HepG2 (cell line): ENCODE results near the gene THRAP3. TPM values are rescaled to one million over a fixed set of nuclear protein-coding genes. Genes with fewer than 3 reads are reported as not detected.

Experiments used
- AGO1 ChIP-seq: fragments of 200-400 bp; formaldehyde crosslinking; IDR thresholded peaks from 2 replicates; pipeline ENCODE4 v1.6.1; 2017; ENCODE audit warnings: mild to moderate bottlenecking, low read depth, low read length, moderate library complexity; ENCODE audit not compliant: poor library complexity, severe bottlenecking
- EP300 ChIP-seq, 3 experiments: sonication (generic) in 1 of 3; formaldehyde crosslinking in 1 of 3; IDR thresholded peaks; 2 replicates each; pipeline versions ENCODE4 v1.5.1 to v1.6.1; 2011 to 2020; ENCODE audit warnings: low read depth in 2 of 3, low read length in 2 of 3, borderline replicate concordance in 1 of 3, improper control_type of control experiment in 1 of 3, mild to moderate bottlenecking in 1 of 3, missing genetic modification reagents in 1 of 3, moderate library complexity in 1 of 3
- HNRNPH1 ChIP-seq: fragments of 200-400 bp; formaldehyde crosslinking; optimal IDR thresholded peaks from 2 replicates; pipeline ENCODE3; 2017; ENCODE audit warnings: mild to moderate bottlenecking, low read depth, low read length
- ONECUT2 ChIP-seq: sonication (generic); formaldehyde crosslinking; IDR thresholded peaks from 2 replicates; pipeline ENCODE4 v1.4.0; 2020; ENCODE audit warnings: missing genetic modification reagents
- PHB2 ChIP-seq: fragments of 450-650 bp; IDR thresholded peaks from 2 replicates; pipeline ENCODE4 v1.6.1; 2018; ENCODE audit not compliant: partially characterized antibody
- PPARG ChIP-seq: conservative IDR thresholded peaks from 2 replicates; pipeline ENCODE4 v1.6.1; 2016; ENCODE audit warnings: missing biosample characterization, missing genetic modification reagents
- ZNF230 ChIP-seq: sonication (generic); formaldehyde crosslinking; IDR thresholded peaks from 2 replicates; pipeline ENCODE4 v1.4.0; 2020; ENCODE audit warnings: mild to moderate bottlenecking, missing genetic modification reagents
- ZNF234 ChIP-seq: sonication (generic); formaldehyde crosslinking; conservative IDR thresholded peaks from 2 replicates; pipeline ENCODE4 v1.5.1; 2020; ENCODE audit warnings: mild to moderate bottlenecking, missing genetic modification reagents
- ZNF253 ChIP-seq: sonication (generic); formaldehyde crosslinking; IDR thresholded peaks from 2 replicates; pipeline ENCODE4 v1.8.0; 2022; ENCODE audit warnings: mild to moderate bottlenecking, missing genetic modification reagents, borderline replicate concordance
- ZNF501 ChIP-seq: sonication (generic); formaldehyde crosslinking; IDR thresholded peaks from 2 replicates; pipeline ENCODE4 v1.5.1; 2020; ENCODE audit warnings: mild to moderate bottlenecking, moderate library complexity, missing genetic modification reagents
- polyA plus RNA-seq, 8 experiments: library from polyadenylated mRNA; depleted of rRNA in 3 of 8; stranded (reverse) in 7 of 8; unstranded in 1 of 8; fragments of >200 nt; fragmentation: Illumina TruSeq in 4 of 8; extraction: Trizol in 4 of 8; gene quantifications; 2 replicates each; pipeline versions ENCODE4 v1.2.1 to v1.2.3, GENCODE V29; 2011 to 2016; ENCODE audit warnings: low read depth in 4 of 8, missing spikeins in 1 of 8, mixed read lengths in 1 of 8; ENCODE audit not compliant: insufficient read depth in 1 of 8
- total RNA-seq, 5 experiments: library from RNA; depleted of rRNA; stranded (reverse); fragments of >200 nt; fragmentation: Illumina TruSeq; extraction: Trizol; gene quantifications; 2 replicates each; pipeline ENCODE4 v1.2.3, GENCODE V29; 2016; ENCODE audit warnings: low read depth in 1 of 5
- TF ChIP-seq, protein P1 (sequence below): IDR thresholded peaks from 2 replicates; pipeline ENCODE4 v1.6.1; 2012; ENCODE audit warnings: low read length, improper control_type of control experiment
- TF ChIP-seq, protein P2 (sequence below), 2 experiments: sonication (generic) in 1 of 2; formaldehyde crosslinking in 1 of 2; IDR thresholded peaks; 2 replicates each; pipeline versions ENCODE4 v1.5.1 to v1.6.1; 2011 to 2020; ENCODE audit warnings: borderline replicate concordance in 1 of 2, low read depth in 1 of 2, low read length in 1 of 2, mild to moderate bottlenecking in 1 of 2, missing genetic modification reagents in 1 of 2, moderate library complexity in 1 of 2
- TF ChIP-seq, protein P3 (sequence below): sonication (generic); formaldehyde crosslinking; IDR thresholded peaks from 2 replicates; pipeline ENCODE4 v1.8.1; 2023; ENCODE audit warnings: mild to moderate bottlenecking, missing genetic modification reagents
- TF ChIP-seq, protein P4 (sequence below): conservative IDR thresholded peaks from 2 replicates; pipeline ENCODE4 v1.6.1; 2018; ENCODE audit warnings: missing genetic modification reagents
- TF ChIP-seq, protein P5 (sequence below), 2 experiments: fragments of 450-650 bp in 1 of 2; sonication (generic) in 1 of 2; formaldehyde crosslinking; IDR thresholded peaks; 2 replicates each; pipeline versions ENCODE4 v1.5.0 to v1.8.0; 2020 to 2022; ENCODE audit warnings: mild to moderate bottlenecking in 1 of 2, missing genetic modification reagents in 1 of 2
- TF ChIP-seq, protein P6 (sequence below): sonication (generic); formaldehyde crosslinking; IDR thresholded peaks from 2 replicates; pipeline ENCODE4 v1.8.0; 2023; ENCODE audit warnings: mild to moderate bottlenecking, missing genetic modification reagents

Gene THRAP3
- total and polyA plus RNA-seq, 2 of the 13 experiments (the other 11 are each of a cell fraction or from before 2014, with no cell fraction given), result 45.0 to 92.6 TPM

DNA sequence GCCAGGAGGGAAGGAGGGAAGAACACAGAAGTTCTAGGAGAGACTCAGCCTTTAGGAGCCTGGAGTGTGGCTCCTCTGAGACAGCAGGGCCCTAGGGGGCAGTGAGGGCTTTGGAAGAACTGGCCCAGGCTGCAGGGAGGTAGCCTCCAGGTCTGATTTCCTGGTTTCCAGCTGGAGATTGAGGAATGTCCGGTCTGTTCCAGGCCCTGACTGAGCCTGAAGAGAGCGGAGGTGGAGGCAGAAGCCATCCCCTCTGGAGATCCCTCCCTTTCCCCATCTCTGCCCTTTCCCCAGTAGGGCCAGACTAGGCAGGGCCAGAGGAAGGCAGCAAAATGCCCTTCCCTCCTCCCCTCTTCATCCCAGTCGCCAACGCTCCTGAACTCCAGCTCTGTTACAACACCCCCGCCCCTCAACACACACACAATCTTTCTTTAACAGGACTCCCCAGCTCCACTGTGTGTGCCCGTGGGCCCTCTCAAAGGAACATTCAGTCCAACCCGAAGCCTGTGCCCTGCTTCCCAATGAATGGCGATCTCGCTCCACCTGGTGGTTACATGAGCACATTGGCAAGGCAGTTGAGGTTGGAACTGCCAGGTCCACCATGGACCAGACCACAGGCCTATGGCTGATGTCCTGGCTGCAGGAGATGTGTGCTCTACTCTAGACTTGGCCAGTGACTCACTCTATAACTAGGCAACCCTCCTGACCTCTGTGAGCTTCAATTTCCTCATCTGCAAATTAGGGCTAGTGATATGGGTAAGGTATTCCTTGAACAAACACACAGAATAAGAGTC lies 36.2 kb upstream of the THRAP3 start (continued):
- TF ChIP-seq, protein P1, sequence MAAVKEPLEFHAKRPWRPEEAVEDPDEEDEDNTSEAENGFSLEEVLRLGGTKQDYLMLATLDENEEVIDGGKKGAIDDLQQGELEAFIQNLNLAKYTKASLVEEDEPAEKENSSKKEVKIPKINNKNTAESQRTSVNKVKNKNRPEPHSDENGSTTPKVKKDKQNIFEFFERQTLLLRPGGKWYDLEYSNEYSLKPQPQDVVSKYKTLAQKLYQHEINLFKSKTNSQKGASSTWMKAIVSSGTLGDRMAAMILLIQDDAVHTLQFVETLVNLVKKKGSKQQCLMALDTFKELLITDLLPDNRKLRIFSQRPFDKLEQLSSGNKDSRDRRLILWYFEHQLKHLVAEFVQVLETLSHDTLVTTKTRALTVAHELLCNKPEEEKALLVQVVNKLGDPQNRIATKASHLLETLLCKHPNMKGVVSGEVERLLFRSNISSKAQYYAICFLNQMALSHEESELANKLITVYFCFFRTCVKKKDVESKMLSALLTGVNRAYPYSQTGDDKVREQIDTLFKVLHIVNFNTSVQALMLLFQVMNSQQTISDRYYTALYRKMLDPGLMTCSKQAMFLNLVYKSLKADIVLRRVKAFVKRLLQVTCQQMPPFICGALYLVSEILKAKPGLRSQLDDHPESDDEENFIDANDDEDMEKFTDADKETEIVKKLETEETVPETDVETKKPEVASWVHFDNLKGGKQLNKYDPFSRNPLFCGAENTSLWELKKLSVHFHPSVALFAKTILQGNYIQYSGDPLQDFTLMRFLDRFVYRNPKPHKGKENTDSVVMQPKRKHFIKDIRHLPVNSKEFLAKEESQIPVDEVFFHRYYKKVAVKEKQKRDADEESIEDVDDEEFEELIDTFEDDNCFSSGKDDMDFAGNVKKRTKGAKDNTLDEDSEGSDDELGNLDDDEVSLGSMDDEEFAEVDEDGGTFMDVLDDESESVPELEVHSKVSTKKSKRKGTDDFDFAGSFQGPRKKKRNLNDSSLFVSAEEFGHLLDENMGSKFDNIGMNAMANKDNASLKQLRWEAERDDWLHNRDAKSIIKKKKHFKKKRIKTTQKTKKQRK, result no peak
- TF ChIP-seq ZNF230 (CRISPR knock-in tag) (no peak), HNRNPH1 (no peak), ZNF501 (CRISPR knock-in tag) (no peak), AGO1 (no peak), ZNF234 (CRISPR knock-in tag) (no peak), PHB2 (no peak), PPARG (no peak), EP300 (IDR thresholded peaks at IDR 0.05; ENCODE audit: low read depth in 2 of 2, low read length in 2 of 2) (no peak), EP300 (CRISPR knock-in tag; IDR thresholded peaks at IDR 0.05; ENCODE audit: borderline replicate concordance) (0 out of 2 replicates have a peak, but pooled peaks have one; percentile 17), ONECUT2 (CRISPR knock-in tag) (no peak), ZNF253 (CRISPR knock-in tag) (no peak)
- TF ChIP-seq, protein P2, sequence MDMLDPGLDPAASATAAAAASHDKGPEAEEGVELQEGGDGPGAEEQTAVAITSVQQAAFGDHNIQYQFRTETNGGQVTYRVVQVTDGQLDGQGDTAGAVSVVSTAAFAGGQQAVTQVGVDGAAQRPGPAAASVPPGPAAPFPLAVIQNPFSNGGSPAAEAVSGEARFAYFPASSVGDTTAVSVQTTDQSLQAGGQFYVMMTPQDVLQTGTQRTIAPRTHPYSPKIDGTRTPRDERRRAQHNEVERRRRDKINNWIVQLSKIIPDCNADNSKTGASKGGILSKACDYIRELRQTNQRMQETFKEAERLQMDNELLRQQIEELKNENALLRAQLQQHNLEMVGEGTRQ (IDR thresholded peaks at IDR 0.05; ENCODE audit: low read depth, low read length), result no peak; the same call in 1 of the 2 replicates
- TF ChIP-seq, protein P2 (CRISPR knock-in tag; IDR thresholded peaks at IDR 0.05; ENCODE audit: borderline replicate concordance), result no peak
- TF ChIP-seq, protein P3, sequence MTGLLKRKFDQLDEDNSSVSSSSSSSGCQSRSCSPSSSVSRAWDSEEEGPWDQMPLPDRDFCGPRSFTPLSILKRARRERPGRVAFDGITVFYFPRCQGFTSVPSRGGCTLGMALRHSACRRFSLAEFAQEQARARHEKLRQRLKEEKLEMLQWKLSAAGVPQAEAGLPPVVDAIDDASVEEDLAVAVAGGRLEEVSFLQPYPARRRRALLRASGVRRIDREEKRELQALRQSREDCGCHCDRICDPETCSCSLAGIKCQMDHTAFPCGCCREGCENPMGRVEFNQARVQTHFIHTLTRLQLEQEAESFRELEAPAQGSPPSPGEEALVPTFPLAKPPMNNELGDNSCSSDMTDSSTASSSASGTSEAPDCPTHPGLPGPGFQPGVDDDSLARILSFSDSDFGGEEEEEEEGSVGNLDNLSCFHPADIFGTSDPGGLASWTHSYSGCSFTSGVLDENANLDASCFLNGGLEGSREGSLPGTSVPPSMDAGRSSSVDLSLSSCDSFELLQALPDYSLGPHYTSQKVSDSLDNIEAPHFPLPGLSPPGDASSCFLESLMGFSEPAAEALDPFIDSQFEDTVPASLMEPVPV, result no peak
- TF ChIP-seq, protein P4, sequence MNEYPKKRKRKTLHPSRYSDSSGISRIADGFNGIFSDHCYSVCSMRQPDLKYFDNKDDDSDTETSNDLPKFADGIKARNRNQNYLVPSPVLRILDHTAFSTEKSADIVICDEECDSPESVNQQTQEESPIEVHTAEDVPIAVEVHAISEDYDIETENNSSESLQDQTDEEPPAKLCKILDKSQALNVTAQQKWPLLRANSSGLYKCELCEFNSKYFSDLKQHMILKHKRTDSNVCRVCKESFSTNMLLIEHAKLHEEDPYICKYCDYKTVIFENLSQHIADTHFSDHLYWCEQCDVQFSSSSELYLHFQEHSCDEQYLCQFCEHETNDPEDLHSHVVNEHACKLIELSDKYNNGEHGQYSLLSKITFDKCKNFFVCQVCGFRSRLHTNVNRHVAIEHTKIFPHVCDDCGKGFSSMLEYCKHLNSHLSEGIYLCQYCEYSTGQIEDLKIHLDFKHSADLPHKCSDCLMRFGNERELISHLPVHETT (CRISPR knock-in tag), result no peak
- TF ChIP-seq, protein P5, sequence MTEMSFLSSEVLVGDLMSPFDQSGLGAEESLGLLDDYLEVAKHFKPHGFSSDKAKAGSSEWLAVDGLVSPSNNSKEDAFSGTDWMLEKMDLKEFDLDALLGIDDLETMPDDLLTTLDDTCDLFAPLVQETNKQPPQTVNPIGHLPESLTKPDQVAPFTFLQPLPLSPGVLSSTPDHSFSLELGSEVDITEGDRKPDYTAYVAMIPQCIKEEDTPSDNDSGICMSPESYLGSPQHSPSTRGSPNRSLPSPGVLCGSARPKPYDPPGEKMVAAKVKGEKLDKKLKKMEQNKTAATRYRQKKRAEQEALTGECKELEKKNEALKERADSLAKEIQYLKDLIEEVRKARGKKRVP (CRISPR knock-in tag; IDR thresholded peaks at IDR 0.05), result no peak
- TF ChIP-seq, protein P6, sequence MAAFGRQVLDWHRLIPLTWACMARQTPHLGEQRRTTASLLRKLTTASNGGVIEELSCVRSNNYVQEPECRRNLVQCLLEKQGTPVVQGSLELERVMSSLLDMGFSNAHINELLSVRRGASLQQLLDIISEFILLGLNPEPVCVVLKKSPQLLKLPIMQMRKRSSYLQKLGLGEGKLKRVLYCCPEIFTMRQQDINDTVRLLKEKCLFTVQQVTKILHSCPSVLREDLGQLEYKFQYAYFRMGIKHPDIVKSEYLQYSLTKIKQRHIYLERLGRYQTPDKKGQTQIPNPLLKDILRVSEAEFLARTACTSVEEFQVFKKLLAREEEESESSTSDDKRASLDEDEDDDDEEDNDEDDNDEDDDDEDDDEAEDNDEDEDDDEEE, result no peak
